Stimulated activated CD4-positive, alpha-beta T cell treated with anti-CD3 and anti-CD28 coated beads, TNF-alpha, amount 100 ng/mL, for 48 hours (primary cell): ENCODE measurements around the gene RABGGTA.
"Not testable (repeated sequence)": the region's sequence is repeated elsewhere in the genome, so short reads cannot be mapped to it uniquely, and the experiment has no call there.

Source experiments
- DNase-seq, 3 donors: peaks; one replicate each; pipeline ENCODE4 v3.0.0-alpha.2; 2020; ENCODE audit warnings: low read depth in 3 of 3

The RABGGTA gene

DNA sequence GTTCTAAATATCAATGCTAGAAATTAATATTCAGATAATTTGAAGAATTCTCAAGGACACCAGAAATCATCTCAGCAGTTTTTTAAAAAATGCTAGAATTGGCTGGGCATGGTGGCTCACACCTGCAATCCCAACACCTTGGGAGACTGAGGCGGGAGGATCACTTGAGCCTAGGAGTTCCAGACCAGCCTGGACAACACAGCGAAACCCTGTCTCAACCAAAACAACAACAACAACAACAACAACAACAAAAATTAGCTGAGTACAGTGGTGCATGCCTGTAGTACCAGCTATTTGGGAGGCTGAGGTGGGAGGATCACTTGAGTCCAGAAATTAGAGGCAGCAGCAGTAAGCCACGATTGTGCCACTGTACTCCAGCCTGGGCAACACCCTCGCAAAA lies 52.3 kb downstream of the RABGGTA start:
- DNase-seq = no peak

DNA sequence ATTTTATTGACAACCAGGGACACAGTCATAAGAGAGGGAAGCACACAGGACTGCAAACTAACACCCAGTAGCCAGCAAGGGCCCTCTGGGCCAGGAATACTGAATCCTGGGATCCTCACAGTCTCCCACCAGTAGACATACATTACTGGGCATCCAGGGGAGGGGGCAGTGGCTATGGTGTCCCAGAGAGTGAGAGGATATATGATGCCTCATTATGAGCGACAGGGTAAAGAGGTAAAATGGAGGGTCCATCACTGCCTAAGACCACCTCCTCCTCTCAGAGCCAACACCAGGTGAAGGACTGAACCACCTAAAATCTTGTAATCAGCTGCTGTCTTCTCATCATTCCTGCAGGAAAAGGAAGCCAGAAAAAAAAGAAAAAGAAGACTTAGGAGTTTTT lies 54.5 kb downstream of the RABGGTA start:
- not testable (repeated sequence) for DNase-seq

DNA sequence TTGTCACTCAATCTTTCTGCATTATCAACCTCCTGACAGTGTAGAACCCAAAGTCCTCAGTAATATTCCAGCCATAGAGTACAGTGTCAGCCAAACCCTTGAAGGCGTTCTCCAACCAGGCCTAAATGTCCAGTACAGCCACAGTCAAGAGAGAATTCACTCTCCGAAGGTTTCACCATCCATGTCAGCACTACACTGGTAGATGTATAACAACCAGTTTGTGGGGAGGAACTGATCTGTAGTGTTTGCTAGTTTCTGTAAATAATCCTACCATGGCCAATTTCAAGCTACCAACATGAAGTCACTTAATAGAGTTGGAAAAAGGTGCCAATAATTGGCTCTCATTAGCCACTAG lies 55.1 kb downstream of the RABGGTA start:
- DNase-seq = no peak
